GM12891 (cell line): ENCODE data around the gene INPP5D.
A peak's percentile ranks its signal among the peaks of the same experiment; 100 is the strongest.
"Not testable (repeated sequence)": the region's sequence is repeated elsewhere in the genome, so short reads cannot be mapped to it uniquely, and the experiment has no call there.

ENCODE experiments used
- DNase-seq: peaks from one replicate; pipeline ENCODE4 v3.0.0; 2011; ENCODE audit warnings: low spot score; ENCODE audit not compliant: insufficient read length
- FAIRE-seq: peaks from 2 replicates; lab custom pipeline; 2011; peaks lifted over from hg19 to GRCh38; lab: Jason Lieb, UNC
- PAX5 ChIP-seq: IDR thresholded peaks from 2 replicates; pipeline ENCODE4 v1.6.1; 2011; ENCODE audit warnings: low read length, moderate library complexity, mild to moderate bottlenecking; ENCODE audit not compliant: insufficient read depth, severe bottlenecking
- POLR2A ChIP-seq: IDR thresholded peaks from 2 replicates; pipeline ENCODE4 v1.6.1; 2011; ENCODE audit warnings: low read depth, low read length, control low read depth
- POLR2AphosphoS5 ChIP-seq: IDR thresholded peaks from 2 replicates; pipeline ENCODE4 v1.6.1; 2011; ENCODE audit warnings: low read depth, low read length, control low read depth
- POU2F2 ChIP-seq: IDR thresholded peaks from 2 replicates; pipeline ENCODE4 v1.6.1; 2011; ENCODE audit warnings: low read depth, mild to moderate bottlenecking, control low read depth, low read length, moderate library complexity
- SPI1 ChIP-seq: IDR thresholded peaks from 2 replicates; pipeline ENCODE4 v1.6.1; 2011; ENCODE audit warnings: low read depth, low read length, control low read depth
- TAF1 ChIP-seq: IDR thresholded peaks from 2 replicates; pipeline ENCODE4 v1.6.1; 2011; ENCODE audit warnings: low read depth, low read length, control low read depth

Gene INPP5D

GRCh38 chr2:233119806-233120205 lies 59.7 kb downstream of the INPP5D start:
- TF ChIP-seq POLR2AphosphoS5 (no peak), PAX5 (no peak), POLR2A (no peak), POU2F2 (no peak), SPI1 (no peak), TAF1 (no peak)
- FAIRE-seq (no peak), DNase-seq (no peak)

GRCh38 chr2:233120459-233120858 lies 60.3 kb downstream of the INPP5D start:
- DNase-seq = no peak
- peak; percentile 41 for FAIRE-seq
- no peak for TF ChIP-seq POLR2AphosphoS5
- no peak for TF ChIP-seq SPI1
- TF ChIP-seq POLR2A = no peak
- TF ChIP-seq POU2F2 = no peak
- TF ChIP-seq TAF1 = no peak

DNA sequence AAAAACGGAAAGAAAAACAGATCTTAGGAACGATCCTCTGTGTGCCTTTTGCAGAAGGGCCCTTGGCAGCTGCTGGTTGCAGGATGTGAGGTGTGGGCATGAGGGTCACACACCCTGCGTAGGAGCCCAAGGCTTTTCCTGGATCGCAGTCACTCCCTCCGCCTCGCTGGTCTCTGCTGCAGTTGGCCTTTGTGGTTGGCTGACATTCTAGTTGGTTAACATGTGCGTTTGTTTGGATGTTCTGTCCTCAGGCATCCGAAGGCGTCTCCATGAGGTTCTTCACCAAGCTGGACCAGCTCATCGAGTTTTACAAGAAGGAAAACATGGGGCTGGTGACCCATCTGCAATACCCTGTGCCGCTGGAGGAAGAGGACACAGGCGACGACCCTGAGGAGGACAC lies 61.7 kb downstream of the INPP5D start:
- no peak for DNase-seq
- FAIRE-seq = no peak
- no peak for TF ChIP-seq TAF1
- TF ChIP-seq PAX5 = no peak
- TF ChIP-seq POU2F2 = no peak
- no peak for TF ChIP-seq SPI1
- no peak for TF ChIP-seq POLR2A
- TF ChIP-seq POLR2AphosphoS5 = no peak

GRCh38 chr2:233122541-233122940 lies 62.4 kb downstream of the INPP5D start:
- no peak for TF ChIP-seq PAX5
- no peak for TF ChIP-seq POLR2AphosphoS5
- no peak for TF ChIP-seq TAF1
- TF ChIP-seq POU2F2 = no peak
- no peak for TF ChIP-seq SPI1
- no peak for TF ChIP-seq POLR2A
- no peak for DNase-seq
- FAIRE-seq = no peak

GRCh38 chr2:233123576-233123975 lies 63.4 kb downstream of the INPP5D start:
- not testable (repeated sequence) for DNase-seq
- FAIRE-seq = peak; percentile 28

GRCh38 chr2:233124421-233125080 lies 64.4 kb downstream of the INPP5D start:
- FAIRE-seq (peak; percentile 96), DNase-seq (peak; percentile 61)
- TF ChIP-seq POU2F2 (no peak), POLR2A (peak; percentile 32; the same call in 1 of the 2 replicates), POLR2AphosphoS5 (no peak; the same call in 1 of the 2 replicates), PAX5 (no peak), SPI1 (peak; percentile 93), TAF1 (no peak; the same call in 1 of the 2 replicates)

DNA sequence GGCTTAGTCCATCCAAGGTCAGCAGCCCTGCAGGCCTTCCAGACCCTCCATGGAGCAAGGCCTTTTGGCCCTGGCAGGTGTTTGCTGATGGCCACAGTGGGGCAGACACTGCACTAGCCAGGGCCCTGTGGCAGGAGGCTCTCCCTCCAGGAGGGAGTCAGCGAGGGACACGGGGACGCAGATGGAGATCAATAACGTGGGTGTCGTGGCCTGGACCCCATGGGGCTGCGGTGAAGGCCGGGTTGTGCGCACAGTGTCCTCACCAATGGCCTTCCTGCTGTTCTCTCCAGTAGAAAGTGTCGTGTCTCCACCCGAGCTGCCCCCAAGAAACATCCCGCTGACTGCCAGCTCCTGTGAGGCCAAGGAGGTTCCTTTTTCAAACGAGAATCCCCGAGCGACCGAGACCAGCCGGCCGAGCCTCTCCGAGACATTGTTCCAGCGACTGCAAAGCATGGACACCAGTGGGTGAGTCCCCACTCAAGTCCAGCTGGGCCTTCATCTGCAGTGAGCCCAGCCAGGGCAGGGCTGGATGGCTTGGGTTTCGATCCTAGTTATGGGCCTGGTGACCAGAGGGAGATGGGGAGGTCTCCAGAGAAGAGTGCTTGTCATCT lies 65.4 kb downstream of the INPP5D start:
- DNase-seq (no peak), FAIRE-seq (no peak)
- no peak for TF ChIP-seq TAF1
- no peak for TF ChIP-seq POLR2A
- no peak for TF ChIP-seq POU2F2
- no peak for TF ChIP-seq PAX5
- TF ChIP-seq POLR2AphosphoS5 = no peak
- TF ChIP-seq SPI1 = no peak

DNA sequence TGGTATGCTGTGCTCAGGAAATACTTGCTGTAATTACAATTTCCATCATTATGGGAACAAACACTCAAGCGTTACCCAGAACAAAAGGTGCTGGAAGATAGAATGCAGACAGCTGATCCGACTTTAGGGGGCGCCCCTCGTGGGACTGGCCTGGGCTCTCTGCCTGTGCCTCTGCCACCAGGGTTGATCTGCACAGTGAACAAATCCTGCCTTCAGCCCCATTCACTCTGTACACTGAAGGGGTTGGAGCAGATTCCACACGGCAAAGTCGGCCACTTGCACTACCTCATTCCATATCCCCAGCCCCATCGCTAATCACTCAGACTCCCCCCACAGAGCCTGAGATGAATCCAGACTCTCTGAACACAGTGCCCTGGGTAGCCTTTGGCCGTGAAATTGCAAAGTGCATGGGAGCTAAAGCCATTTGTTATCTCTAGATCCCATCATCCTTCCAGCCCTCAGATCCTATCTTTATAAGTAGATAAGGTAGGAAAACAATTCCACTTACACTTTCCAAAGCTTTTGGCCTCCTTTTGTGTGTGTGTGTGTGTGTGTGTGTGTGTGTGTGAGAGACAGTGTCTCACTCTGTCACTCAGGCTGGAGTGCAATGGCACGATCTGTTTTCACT lies 69.3 kb downstream of the INPP5D start:
- TF ChIP-seq POLR2A = no peak
- TF ChIP-seq POU2F2 = no peak
- no peak for TF ChIP-seq PAX5
- no peak for TF ChIP-seq POLR2AphosphoS5
- no peak for TF ChIP-seq SPI1
- no peak for TF ChIP-seq TAF1
- FAIRE-seq (peak; percentile 47), DNase-seq (no peak)

- FAIRE-seq = no peak
- TF ChIP-seq SPI1 (0 out of 2 replicates have a peak, but pooled peaks have one; percentile 8), POLR2A (no peak), POLR2AphosphoS5 (no peak), POU2F2 (no peak)
Measured at GRCh38 chr2:233130024-233130423, 69.9 kb downstream of the INPP5D start.

More at GRCh38 chr2:233130024-233130423, 69.9 kb downstream of the INPP5D start:
- DNase-seq = no peak
